Mesothelial cell of epicardium (in vitro differentiated cells): ENCODE measurements around the gene CFAP77. TPM values are rescaled to one million over a fixed set of nuclear protein-coding genes. Genes with fewer than 3 reads are reported as not detected.

Experiments
- DNase-seq, 2 experiments: peaks; one replicate each; pipeline ENCODE4 v3.0.0; 2021; ENCODE audit warnings: low spot score in 2 of 2; ENCODE audit not compliant: unreplicated experiment in 2 of 2
- H3K27ac Mint-ChIP-seq: 2 replicates; pipeline ENCODE4 v1.8.0; 2021; ENCODE audit warnings: mixed read lengths
- H3K27me3 Mint-ChIP-seq: 2 replicates; pipeline ENCODE4 v1.8.0; 2021; ENCODE audit warnings: low read depth, mixed read lengths
- H3K36me3 Mint-ChIP-seq: 2 replicates; pipeline ENCODE4 v1.8.0; 2021; ENCODE audit warnings: mixed read lengths
- H3K4me1 Mint-ChIP-seq: 2 replicates; pipeline ENCODE4 v1.8.0; 2021; ENCODE audit warnings: mixed read lengths
- H3K4me3 Mint-ChIP-seq: 2 replicates; pipeline ENCODE4 v1.8.0; 2021; ENCODE audit warnings: mild to moderate bottlenecking, moderate library complexity, mixed read lengths
- H3K9me3 Mint-ChIP-seq: 2 replicates; pipeline ENCODE4 v1.8.0; 2021; ENCODE audit warnings: mixed read lengths
- total RNA-seq: library from RNA; stranded (reverse); gene quantifications from 3 replicates; pipeline ENCODE4 v1.2.1, GENCODE V29; 2021
- TF ChIP-seq, protein P1 (sequence below): fragments of 200-600 bp; sonication (generic); IDR thresholded peaks from one replicate; pipeline ENCODE4 v1.5.0; 2021; ENCODE audit warnings: antibody characterized with exemption; ENCODE audit not compliant: unreplicated experiment

CFAP77 gene
- total RNA-seq, 1 donor from 2014 or later, result not detected

DNA sequence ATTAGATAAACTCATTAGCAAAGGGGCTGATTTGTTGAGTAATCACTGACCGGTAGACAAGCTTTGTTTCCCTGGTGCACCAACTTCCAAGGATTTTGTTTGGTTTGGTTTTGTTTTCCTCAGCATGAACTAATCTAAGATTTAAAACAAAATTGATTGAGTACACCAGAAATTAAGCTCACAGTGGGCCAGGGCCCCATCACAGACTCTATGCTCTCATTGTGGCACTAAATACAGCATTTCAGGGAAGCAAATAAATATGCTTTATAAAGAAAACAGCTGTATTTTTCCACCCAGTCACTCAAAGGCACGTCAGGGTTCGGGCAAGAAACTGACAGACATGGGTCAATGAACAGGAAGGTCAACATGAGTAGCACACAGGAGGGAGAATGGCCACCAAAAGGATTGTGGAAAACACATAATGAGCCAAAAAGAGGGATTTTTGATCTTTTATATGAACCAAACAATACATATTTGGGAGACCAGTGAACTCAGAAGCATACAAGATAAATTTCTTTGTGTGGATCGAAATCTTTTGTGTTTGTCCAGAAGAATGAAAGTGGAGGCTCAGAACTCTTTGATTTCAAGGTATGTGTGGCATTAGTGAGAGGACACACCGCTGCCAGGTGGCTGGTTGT, 8.8 kb downstream of the CFAP77 start:
- no peak overlapping the region for H3K4me3 Mint-ChIP-seq
- H3K27me3 Mint-ChIP-seq, result peaks cover 90% of the 10 kb centered on the region
- no peaks in the 10 kb centered on the region for H3K4me1 Mint-ChIP-seq
- H3K9me3 Mint-ChIP-seq, result no peaks in the 10 kb centered on the region
- DNase-seq, result no peak
- TF ChIP-seq, protein P1, sequence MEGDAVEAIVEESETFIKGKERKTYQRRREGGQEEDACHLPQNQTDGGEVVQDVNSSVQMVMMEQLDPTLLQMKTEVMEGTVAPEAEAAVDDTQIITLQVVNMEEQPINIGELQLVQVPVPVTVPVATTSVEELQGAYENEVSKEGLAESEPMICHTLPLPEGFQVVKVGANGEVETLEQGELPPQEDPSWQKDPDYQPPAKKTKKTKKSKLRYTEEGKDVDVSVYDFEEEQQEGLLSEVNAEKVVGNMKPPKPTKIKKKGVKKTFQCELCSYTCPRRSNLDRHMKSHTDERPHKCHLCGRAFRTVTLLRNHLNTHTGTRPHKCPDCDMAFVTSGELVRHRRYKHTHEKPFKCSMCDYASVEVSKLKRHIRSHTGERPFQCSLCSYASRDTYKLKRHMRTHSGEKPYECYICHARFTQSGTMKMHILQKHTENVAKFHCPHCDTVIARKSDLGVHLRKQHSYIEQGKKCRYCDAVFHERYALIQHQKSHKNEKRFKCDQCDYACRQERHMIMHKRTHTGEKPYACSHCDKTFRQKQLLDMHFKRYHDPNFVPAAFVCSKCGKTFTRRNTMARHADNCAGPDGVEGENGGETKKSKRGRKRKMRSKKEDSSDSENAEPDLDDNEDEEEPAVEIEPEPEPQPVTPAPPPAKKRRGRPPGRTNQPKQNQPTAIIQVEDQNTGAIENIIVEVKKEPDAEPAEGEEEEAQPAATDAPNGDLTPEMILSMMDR, result no peak
- H3K27ac Mint-ChIP-seq, result no peak overlapping the region
- H3K36me3 Mint-ChIP-seq, result no peaks in the 10 kb centered on the region

DNA sequence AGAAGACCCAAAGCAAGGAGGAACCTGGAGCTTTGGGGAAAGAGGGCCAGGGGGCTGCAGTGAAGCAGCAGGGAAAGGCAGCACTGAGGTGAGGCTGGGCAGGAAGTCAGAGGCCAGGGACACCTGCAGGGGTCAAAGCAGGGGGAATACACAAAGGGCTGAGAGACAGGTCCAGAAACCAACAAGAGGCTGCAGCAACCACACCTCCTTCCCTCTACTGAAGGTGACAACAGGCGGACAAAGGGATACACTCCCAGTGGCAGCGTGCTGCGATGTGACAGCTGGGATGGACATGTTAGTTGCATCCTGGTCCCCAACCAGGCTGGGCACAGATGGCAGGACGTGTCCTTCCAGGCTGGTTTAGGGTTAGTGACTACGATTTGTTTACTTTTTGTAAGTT, 12.6 kb downstream of the CFAP77 start:
- H3K27me3 Mint-ChIP-seq, result peaks cover 91% of the 10 kb centered on the region
- no peaks in the 10 kb centered on the region for H3K9me3 Mint-ChIP-seq
- no peaks in the 10 kb centered on the region for H3K4me1 Mint-ChIP-seq
- H3K36me3 Mint-ChIP-seq, result no peaks in the 10 kb centered on the region
- no peak overlapping the region for H3K27ac Mint-ChIP-seq
- no peak overlapping the region for H3K4me3 Mint-ChIP-seq
- DNase-seq, result no peak
- TF ChIP-seq, protein P1, result no peak

DNA sequence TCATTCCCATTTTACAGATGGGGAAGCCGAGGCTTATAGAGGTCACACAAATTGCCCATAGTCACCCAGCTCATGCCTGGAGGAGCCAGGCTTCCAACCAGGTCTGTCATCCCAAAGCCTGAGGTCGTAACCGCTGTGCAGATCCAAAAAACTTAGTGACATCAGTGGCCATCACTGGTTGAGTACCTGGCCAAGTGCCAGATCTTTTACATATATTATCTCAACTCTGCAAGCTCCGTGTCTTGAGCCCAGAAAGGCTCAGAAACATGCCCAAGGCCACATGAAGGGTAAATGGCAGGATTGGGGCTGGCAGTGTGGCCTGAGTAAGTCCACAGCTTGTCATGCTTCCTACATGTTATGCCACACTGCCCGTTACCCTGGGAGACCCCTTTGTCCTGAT, 13.5 kb downstream of the CFAP77 start:
- DNase-seq, result no peak
- TF ChIP-seq, protein P1, result no peak
- Mint-ChIP-seq H3K4me3 (no peak overlapping the region), H3K27me3 (peaks cover 87% of the 10 kb centered on the region), H3K9me3 (no peaks in the 10 kb centered on the region), H3K36me3 (no peaks in the 10 kb centered on the region), H3K27ac (no peak overlapping the region), H3K4me1 (no peaks in the 10 kb centered on the region)

DNA sequence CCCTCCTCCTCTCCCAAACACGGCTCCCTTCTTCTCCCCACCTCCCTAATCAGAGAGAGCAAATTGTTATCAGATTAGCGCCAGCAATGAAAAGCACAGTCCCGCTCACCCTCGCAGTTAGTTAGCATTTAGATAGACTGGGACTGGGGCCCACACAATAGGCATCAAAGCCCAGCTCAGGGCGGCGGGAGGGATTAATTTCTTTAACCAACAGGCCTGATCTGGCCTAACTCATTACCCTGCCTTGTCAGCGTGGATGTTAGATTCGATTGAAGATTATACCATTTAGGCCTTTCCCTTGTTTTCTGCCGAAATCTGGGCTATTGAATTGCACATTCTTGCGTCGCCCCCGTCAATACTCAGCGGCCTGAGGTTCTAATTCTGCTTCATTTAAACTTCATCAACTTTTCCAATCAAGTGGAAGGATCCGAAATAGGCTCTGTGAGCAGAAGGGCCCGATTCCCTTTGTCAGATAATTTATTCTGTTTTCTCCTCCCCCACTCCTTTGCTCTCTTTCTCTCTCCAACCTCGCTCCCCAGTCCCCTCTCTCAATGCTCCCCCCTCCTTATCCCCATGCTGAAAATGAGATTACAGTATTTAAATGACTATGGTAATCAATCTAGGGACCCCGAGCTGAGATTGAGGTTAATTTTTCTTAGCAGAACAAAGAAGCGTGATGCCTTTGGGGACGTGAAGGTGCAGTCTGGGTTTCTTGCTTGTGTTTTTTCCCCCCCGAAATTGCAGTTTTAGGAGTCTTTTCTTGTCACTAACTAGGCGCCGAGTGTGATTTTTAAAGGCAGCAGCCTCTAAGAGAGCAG, 15.1 kb downstream of the CFAP77 start:
- TF ChIP-seq, protein P1, result no peak
- Mint-ChIP-seq H3K27me3 (peaks cover 83% of the 10 kb centered on the region), H3K36me3 (no peaks in the 10 kb centered on the region), H3K9me3 (no peaks in the 10 kb centered on the region), H3K27ac (no peak overlapping the region), H3K4me3 (no peak overlapping the region), H3K4me1 (no peaks in the 10 kb centered on the region)
- DNase-seq, result no peak

DNA sequence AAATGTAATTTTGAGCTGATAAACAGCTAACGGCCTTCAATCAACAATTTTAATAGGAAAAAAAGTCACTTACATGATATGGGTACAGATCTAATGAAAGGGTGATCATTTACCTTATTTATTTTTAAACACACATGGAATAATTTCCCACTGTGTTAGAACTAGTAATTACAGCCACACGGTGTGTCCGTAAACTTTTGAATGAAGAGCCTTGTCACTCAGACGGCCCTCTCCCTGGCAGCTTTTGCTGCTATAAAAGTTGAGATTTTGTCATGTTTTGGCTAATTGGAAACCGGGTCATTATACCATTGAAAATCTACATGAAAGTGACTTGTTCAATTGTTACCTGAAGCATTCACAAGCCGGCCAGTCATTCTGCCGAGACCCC, 15.7 kb downstream of the CFAP77 start:
- TF ChIP-seq, protein P1, result no peak
- no peaks in the 10 kb centered on the region for H3K36me3 Mint-ChIP-seq
- no peak overlapping the region for H3K4me3 Mint-ChIP-seq
- peaks cover 85% of the 10 kb centered on the region for H3K27me3 Mint-ChIP-seq
- no peak overlapping the region for H3K27ac Mint-ChIP-seq
- no peak for DNase-seq
- H3K9me3 Mint-ChIP-seq, result no peaks in the 10 kb centered on the region
- no peaks in the 10 kb centered on the region for H3K4me1 Mint-ChIP-seq
